ENCODE data around the gene NF1.

- TF ChIP-seq, protein P1, sequence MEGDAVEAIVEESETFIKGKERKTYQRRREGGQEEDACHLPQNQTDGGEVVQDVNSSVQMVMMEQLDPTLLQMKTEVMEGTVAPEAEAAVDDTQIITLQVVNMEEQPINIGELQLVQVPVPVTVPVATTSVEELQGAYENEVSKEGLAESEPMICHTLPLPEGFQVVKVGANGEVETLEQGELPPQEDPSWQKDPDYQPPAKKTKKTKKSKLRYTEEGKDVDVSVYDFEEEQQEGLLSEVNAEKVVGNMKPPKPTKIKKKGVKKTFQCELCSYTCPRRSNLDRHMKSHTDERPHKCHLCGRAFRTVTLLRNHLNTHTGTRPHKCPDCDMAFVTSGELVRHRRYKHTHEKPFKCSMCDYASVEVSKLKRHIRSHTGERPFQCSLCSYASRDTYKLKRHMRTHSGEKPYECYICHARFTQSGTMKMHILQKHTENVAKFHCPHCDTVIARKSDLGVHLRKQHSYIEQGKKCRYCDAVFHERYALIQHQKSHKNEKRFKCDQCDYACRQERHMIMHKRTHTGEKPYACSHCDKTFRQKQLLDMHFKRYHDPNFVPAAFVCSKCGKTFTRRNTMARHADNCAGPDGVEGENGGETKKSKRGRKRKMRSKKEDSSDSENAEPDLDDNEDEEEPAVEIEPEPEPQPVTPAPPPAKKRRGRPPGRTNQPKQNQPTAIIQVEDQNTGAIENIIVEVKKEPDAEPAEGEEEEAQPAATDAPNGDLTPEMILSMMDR (IDR thresholded peaks at IDR 0.05): no peak
- TF ChIP-seq EZH2 (IDR thresholded peaks at IDR 0.05; ENCODE audit: borderline replicate concordance, insufficient read depth, low read depth, low read length, poor library complexity, severe bottlenecking): no peak
Measured at GRCh38 chr17:31378638-31379037, 283.9 kb downstream of the NF1 start.
